ENCODE results near the gene SPAG16. TPM values are rescaled to one million over a fixed set of nuclear protein-coding genes. Genes with fewer than 3 reads are reported as not detected.
"Not testable (repeated sequence)": the region's sequence is repeated elsewhere in the genome, so short reads cannot be mapped to it uniquely, and the experiment has no call there.

Gene SPAG16
- total RNA-seq, 1 donor, result 56.1 TPM

- H3K4me3 ChIP-seq (ENCODE audit: low read depth, low read length), result no peak overlapping the region
- TF ChIP-seq CTCF (IDR thresholded peaks at IDR 0.05; ENCODE audit: insufficient read depth, low read depth, low read length), result no peak
- DNase-seq (ENCODE audit: low read depth), result no peak
These were observed 407.1 kb downstream of the SPAG16 start for GRCh38 chr2:213691351-213691750.

- H3K4me3 ChIP-seq (ENCODE audit: low read depth, low read length), result no peak overlapping the region
- TF ChIP-seq CTCF (IDR thresholded peaks at IDR 0.05; ENCODE audit: insufficient read depth, low read depth, low read length), result no peak
- DNase-seq (ENCODE audit: low read depth), result no peak
These were observed 412.2 kb downstream of the SPAG16 start for GRCh38 chr2:213696442-213696841.

- DNase-seq (ENCODE audit: low read depth); H3K4me3 ChIP-seq (ENCODE audit: low read depth, low read length): not testable (repeated sequence)
These were observed 417.1 kb downstream of the SPAG16 start for GRCh38 chr2:213701365-213701764.

- no peak for DNase-seq (ENCODE audit: low read depth)
- no peak for TF ChIP-seq CTCF (IDR thresholded peaks at IDR 0.05; ENCODE audit: insufficient read depth, low read depth, low read length)
- H3K4me3 ChIP-seq (ENCODE audit: low read depth, low read length), result no peak overlapping the region
These were observed 419.3 kb downstream of the SPAG16 start for GRCh38 chr2:213703406-213704098.

GRCh38 chr2:213710164-213710563, 425.9 kb downstream of the SPAG16 start:
- no peak for DNase-seq (ENCODE audit: low read depth)
- no peak overlapping the region for H3K4me3 ChIP-seq (ENCODE audit: low read depth, low read length)
- no peak for TF ChIP-seq CTCF (IDR thresholded peaks at IDR 0.05; ENCODE audit: insufficient read depth, low read depth, low read length)

- not testable (repeated sequence) for DNase-seq (ENCODE audit: low read depth); H3K4me3 ChIP-seq (ENCODE audit: low read depth, low read length)
These were observed 434.1 kb downstream of the SPAG16 start for GRCh38 chr2:213718411-213718810.

- no peak for TF ChIP-seq CTCF (IDR thresholded peaks at IDR 0.05; ENCODE audit: insufficient read depth, low read depth, low read length)
- DNase-seq (ENCODE audit: low read depth), result no peak
- no peak overlapping the region for H3K4me3 ChIP-seq (ENCODE audit: low read depth, low read length)
These were observed 438.3 kb downstream of the SPAG16 start for GRCh38 chr2:213722565-213722964.

- no peak for TF ChIP-seq CTCF (IDR thresholded peaks at IDR 0.05; ENCODE audit: insufficient read depth, low read depth, low read length)
- DNase-seq (ENCODE audit: low read depth), result no peak
- H3K4me3 ChIP-seq (ENCODE audit: low read depth, low read length), result no peak overlapping the region
These were observed 438.8 kb downstream of the SPAG16 start for GRCh38 chr2:213723041-213723560.

All from fibroblast of villous mesenchyme (primary cell).